GM19238 (cell line): ENCODE measurements around the gene ZMYND10.

ENCODE experiments used
- DNase-seq: peaks from one replicate; pipeline ENCODE4 v3.0.0; 2011; ENCODE audit warnings: low spot score; ENCODE audit not compliant: insufficient read length

Gene ZMYND10

DNA sequence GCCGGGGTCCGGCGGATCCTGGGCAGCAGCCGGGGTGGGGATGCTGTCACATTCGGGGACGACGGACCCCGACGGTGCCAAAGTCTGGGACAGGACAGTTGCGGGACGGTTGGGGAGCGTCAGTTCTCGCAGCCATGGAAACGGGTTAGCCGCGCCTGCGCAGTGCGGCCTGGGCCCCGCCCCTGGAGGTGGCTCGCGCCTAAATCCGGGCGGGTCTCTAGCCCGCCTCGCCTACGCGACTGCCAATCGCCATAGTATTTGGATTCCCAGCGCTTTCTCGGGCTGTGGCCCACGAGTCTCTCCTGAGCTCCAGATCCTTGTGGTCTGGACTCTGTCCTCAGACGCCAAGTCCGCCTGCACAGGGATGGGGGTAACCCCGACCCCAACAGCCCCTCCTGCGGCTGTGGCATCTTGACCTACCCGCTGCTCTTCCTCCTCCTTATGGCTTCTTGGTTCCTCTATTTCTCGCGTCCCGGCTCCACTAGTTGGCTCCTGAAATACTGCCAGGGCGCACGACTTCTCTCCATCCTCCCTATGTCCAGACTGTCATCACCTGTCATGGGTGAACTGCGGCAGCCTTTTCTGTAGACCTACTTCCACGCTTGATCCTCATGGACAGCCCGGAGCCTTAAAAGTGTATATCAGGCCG lies at the start of gene ZMYND10:
Gene ZMYND10 (minus strand): TSS at position 147 of the 649 bp plus-strand sequence. CDS start 153 bp downstream, outside the sequence.
- peak; percentile 72 for DNase-seq

DNA sequence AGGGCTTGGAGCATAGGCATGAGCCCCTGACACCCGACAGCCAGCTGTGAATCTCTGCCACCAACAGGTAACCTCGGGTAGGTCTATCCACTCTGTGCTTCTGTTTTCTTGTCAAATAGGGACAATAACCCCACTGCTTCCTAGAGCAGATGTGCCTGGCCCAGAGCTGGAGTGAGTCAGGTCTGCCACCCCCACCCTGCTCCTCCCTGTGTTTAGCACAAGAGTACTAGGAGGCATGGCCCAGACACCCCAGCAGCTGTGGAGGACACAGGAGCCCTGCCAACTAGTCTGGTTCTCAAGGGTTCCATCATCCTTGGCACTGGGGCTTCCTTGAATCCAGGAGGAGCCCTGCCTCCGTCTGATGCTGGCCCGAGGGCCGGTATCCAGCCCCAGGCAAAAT lies 47.5 kb upstream of the ZMYND10 start:
- DNase-seq, result no peak

DNA sequence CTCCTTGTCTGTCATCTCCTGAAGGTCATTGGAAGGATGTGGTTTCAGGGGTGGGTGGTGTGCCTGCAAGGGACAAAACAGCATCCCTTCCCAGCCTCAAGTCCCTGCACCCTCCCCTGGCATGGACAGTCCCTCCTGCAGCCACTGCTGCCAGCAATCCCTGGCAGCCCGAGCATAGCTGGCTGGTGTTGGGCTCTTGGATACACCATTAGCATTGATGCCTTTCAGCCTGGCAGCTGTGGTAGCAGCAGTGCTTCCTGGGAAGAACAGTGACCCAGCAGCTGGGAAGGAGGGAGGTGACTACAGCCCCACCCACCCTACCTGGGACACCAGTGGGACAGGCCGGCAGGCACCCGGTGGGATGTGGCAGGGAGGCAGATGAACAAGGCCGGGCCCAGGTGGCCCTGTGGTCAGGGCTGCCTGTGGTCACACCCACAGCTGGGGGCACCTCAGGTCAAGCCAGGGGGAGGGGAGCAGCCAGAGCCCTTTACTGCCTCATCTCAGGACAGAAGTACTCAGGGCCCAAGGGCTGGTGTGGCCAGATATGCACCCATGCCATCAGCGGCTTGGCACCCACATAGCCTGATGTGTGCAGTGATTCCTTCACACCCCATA lies 46.7 kb upstream of the ZMYND10 start:
- DNase-seq, result no peak

DNA sequence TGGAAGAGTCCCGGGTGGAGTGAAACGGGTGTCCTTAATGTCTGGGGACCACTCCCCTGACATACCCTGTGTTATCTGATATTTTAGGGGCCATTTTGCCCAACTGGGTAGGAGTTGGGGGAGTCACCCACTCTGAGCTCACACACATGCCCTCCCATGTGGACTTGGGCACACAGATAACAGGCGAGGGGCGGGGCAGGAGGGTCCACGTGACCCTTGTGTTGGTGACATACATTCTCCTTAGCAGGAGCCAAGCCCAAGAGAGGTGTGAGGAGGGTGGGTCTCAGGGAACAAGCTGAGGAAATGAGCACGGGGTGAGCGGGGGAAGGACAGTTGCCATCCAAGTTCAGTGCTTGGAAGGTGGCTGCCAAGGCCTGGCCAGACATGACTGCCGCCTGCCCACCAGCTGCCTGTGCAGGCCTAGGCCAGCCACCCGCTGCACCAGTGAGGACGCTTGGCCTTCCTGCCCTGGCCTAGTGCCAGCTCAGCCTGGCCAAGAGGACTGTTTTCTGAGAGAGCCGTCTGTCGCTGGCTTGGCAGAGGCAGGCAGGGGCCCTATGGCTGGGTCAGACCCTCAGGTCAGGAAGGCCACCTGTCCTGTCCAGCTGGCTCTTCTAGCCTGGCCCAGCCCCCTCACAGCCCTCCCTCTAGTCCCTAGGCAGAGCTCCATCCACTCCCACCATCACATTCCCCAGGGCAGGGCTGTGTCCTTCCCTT lies 45.1 kb upstream of the ZMYND10 start:
- no peak for DNase-seq

DNA sequence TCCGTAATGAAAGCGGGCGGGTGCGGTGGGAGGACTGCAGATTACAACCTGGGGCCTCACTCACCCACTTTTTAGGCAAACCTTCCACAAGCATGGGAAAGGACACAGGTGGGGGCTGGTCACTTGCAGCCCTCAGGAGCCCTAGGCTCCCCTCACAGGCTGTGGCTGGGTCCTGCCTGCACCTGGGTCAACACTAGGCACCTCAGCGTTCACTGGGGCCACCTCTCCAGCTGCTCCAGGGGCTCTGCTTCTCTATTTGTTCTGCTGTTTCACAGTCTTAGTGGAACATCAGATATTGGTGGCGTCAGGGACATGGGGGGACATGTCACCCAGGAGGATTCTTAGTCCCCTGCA lies 43.9 kb upstream of the ZMYND10 start:
- no peak for DNase-seq

DNA sequence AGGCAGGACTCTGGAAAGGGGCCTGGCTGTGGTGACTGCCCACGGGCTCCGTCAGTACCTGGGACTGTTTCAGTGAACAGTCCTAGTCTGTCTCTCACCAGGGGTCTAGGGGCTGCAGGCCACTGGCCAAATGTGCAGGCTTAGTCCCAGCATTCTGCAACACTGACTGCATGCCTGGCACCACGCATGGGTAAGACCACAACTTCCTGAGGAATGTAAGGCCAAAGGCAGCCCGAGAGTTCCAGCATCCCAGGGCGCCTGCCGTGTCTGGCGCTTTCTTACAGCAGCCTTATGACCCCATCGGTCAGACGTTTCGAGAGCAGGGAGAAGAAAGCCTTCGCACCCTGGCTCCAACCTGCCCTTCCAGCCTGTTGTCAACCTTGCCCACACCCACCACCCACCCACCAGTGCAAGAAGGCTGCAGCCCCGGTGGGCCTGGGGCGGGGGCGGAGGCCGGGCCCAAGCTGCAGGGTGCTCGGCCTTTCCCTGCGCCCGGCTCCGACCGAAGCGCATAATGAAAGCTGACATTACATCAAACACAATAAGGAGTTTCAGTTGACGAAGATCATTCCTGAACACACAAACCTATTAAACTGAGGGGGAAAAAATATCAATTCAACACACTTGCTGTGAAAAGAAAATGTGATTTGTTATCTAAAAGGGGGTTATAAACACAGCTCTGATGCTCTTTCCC lies 43.3 kb upstream of the ZMYND10 start:
- no peak for DNase-seq

DNA sequence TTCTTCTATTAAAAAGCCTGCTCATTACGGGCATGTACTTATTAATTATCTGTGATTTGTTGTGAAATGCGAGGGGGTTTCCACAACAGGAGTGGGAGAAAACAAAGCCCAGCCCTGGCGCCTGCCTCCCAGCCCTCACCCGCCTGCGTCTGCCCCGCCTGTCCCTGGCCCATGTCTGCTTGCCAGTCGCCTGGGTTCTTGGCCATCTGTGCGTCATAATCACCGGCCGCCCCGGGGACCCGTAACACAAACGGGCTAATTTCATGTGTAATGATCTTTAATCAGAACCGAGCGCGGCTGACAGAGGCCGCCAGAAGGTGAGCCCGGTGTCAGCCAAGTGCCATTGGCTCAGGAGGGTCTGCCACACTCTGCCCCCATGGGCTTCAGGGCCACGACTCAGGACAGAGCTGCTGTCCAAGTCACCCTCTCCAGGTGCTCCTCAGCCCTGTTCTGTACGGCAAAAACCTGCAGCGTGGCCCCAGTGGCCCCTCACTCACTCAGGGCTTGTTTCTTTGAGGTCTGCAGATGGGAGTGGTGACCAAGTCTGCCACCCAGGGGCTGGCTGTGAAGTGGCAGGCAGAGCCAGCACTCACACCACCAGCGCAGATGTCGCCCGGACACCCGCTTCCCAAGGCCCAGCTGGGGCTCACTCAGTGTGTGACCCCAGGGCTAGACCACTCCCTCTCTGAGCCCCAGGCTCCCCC lies 42.6 kb upstream of the ZMYND10 start:
- DNase-seq, result no peak

DNA sequence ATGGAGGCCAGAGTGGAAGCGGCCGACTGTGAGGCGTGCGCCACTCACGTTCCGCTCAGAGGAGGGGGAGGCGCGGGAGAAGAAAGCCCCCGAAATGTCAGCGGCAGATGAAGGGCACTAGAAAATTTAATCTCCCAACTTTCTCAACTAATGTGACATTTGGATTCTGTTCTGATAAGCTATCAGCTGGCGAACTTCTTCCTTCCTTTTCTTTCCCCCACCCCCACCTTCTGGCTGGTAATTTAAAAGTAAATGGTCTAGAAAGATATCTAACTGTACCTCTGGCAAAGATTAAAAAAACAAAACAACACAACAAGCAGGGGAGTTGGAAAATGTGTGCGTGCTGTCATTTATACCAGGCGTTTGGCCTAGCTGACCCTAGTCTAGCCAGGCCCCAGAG lies 40.2 kb upstream of the ZMYND10 start:
- no peak for DNase-seq

DNA sequence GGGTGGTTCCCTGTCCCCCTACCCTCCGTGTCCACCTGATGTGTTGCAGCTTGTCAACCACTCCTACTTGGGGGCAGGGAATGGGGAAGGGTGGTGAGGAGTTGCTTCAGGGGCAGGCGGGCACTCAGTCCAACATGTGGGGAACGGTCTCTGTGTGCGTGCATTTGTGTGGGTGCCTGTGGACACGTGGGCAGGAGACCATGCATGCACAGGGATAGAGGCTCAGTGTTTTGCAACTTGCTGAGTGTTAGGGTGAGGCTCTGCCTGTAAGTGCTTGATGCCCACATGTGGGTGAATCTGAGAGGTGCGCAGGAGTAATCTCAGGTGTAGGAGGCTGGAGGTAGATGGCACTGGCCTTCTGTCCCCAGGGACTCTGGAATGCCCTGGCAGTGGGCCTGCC lies 38.2 kb upstream of the ZMYND10 start:
- no peak for DNase-seq

DNA sequence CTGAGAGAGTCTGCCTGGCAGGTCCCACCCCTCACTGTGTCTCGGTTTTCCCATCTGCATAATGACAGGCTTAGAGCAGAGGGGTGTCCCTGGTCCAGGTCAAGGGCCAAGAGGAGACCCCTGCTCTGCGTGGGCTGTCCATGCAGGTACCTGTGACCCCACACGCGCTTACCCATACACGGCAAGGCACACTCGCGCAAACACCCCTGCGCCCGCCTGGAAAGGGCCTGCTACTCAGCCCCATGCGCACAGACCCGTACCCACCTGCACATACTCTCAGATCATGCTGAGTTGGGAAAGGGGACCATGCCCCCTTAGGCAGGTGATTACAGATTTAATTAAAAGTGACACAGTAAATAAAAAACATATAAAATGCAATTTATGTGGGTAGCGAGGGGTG lies 37.2 kb upstream of the ZMYND10 start:
- DNase-seq, result no peak

DNA sequence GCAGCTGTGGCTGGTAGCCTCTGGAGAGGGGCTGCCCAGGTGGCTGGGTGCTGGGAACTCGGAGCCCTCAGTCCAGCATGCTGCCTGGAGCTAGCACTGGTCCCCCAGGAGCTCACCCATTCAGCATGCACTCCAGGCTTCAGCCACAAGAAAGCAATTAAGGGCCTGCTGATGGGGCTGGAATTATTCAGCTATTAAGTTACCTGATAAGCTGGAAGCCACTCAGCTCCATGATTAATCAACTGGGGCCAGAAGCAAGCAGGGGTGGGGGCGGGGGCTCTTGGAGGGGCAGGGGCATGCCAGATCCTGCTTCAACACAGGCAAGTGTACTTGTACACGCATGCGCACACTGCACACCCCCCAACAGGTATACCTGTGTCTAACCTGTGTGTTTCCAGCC lies 35.9 kb upstream of the ZMYND10 start:
- no peak for DNase-seq

DNA sequence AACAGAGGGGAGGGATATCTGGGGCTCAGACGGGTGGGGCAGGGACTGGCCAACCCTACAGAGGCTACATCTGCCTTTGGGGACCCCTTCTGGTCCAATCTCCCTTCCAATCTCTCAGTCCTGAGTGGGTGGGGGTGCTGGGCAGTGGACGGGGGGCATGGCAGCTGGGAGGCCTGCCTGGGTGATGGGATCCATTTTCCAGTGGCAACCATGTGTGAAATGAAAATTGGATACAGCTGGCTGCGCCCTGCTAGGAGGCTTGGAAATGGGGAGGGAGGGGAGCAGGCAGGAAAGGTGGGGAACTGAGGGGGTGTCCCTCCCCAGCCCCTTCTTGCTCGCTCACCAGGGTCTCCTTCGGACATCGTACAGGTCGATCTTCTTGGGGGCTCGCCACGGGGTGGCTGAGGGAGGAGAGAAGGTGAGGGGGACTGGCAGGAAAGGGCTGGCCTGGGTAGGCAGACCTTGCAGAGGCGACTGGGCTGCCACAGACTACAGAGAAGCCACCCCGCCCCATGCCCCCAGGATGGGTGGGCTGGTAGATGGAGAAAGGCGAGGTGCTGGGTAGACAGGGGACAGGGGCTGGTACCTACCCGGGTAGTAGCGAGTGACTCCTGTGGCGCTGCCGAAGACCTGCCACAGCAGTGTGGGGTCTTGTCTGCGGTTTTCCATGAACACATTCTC lies 35.0 kb upstream of the ZMYND10 start:
- DNase-seq, result no peak

DNA sequence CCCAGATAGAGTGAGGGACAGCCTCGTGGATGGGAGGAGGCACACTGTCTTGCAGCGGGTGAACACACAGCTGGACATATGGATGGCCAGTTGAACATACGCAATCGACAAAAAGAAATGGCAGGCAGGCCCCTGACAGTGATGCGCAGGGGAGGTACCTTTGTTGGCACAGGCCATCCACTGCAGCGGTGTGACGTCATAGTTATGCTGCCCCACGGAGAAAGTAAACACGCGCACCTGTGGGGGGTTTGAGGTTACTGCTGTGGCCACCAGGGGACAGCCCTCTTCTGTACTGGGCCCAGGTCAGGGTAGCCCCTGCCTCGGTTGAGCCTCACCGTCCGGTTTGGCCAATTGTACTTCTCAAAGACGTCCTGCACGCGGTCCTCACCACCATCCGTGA lies 33.2 kb upstream of the ZMYND10 start:
- DNase-seq, result no peak

DNA sequence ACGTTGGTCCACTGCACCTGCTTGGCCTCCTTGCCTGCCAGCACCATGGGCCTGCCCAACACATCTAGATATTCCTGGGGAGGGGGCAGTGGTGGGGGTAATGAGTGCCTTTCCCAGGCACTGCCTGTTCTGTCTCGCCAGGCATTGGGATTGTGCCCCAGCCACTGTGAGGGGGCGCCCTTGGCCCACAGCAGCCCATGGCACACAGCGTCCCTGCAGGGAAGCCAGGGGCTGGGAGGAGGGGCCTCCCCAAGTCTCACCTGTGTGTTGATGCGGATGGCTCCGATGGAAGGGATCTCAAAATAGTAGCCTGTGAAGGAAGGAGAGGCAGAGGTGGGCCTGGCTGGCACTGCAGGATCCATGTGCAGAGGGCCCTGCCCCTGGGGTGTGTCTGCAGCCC lies 32.5 kb upstream of the ZMYND10 start:
- no peak for DNase-seq

DNA sequence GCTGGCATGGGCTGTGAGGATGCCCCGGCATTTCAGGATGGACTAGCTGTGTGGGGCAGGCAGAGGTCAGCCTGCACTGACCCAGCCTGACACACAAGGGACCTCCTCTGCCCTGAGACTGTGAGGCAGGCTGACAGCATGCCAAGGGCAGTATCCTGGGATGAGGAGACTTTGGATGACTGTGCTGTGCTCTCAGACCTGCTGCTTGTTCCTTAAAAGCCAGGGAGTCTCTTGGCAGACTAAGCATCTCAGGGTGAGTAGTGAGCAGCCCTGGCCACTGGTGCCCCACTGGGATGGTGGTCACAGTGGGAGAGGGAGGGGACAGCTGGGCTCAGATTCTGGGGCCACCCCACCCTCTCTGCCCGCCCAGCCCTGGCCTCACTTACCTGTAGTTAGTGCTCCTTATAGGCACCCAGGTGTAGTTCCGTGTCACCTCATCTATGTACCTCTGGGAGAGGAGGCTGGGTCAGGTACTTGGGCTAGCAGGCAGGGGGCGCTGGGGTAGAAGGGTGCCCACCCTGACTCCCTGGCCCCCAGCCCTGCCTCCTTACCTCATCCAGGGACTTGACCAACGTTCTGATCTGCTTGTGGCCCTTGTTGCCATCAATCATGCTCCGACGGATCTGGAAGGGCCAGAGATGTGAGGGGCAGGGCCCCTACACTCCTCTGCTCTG lies 29.9 kb upstream of the ZMYND10 start:
- no peak for DNase-seq

DNA sequence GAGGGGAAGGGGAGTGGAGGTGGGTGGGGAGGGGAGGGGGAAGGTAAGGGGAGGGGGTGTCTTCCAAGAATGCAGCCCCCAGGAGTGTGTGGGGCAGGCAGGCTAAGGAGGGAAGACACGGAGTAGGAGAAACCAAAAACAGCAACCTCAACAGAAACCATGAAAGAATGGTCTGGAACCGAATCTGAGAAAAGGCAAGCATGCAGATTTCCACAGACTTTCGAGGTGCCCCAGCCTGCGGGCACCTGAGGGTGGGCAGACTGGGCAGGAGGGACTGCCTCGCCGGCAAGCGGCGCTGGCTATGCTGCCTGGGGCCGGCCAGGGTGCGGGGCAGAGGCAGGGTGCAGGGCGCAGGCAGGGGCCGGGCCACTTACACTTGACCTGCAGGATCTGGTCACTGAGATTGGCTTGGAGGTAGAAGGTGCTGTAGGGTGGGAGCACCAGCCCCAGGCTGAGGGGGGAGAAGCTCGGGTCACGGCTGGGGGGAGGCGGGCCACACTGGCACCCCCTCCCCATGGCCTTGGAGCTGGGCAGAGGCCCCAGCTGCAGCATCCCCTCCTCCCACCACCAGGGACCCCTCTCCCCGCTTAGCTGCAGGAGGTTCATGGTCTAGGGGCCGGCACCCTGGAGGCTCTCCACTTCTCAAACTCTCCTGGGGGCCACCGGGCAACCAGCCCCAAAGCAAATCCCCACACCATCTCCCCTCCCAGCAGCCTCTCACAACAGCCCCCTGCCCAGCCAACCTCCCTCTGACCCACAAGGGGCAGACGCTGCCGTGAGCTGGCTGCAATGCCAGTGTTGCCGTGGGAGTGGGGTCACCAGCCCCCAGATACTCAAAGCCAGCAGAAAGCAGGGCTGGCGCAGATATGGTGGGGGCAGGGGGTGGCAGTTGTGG lies 29.1 kb upstream of the ZMYND10 start:
- DNase-seq, result no peak

DNA sequence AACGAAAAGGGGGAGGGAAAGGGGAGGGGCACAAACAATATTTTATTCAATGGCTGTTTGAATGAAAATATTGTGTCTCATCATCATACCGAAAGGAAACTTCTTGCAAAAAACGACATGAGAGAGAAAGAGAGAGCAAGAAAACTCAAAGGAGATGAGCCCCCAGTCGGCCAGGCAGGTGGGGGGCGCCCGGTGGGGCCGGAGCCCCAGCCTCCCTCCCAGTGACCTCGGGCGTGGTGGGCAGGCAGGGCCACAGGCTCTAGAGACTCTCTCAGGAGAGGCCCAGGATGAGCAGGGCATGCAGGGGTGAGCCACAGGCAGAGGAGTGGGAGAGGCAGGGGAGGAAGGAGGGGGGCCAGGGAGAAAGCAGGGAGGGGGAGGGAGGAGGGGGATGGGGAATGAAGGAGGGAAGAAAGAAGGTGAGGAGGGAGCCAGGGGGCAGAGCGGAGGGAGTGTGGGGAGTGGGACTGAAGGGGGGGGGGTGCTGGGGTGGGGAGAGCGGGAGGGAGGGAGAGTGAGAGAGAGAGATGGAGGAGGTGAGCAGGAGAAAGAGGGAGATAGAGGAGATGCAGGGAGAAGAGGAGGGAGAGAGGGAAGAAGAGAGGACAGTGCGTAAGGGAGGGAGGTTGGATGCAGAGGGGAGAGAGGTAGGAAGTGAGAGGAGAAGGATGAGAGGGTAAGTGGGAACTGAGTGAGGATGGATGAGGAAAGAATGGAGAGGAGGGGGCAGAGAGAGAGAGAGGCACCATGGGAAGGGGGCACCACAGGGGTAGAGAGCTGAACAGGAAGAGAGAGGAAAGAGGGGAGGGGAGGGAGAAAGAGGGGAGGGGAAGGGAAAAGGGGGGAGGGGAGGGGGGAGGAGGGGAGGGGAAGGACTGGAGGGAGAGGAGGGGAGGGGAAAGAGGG lies 27.9 kb upstream of the ZMYND10 start:
- no peak for DNase-seq

DNA sequence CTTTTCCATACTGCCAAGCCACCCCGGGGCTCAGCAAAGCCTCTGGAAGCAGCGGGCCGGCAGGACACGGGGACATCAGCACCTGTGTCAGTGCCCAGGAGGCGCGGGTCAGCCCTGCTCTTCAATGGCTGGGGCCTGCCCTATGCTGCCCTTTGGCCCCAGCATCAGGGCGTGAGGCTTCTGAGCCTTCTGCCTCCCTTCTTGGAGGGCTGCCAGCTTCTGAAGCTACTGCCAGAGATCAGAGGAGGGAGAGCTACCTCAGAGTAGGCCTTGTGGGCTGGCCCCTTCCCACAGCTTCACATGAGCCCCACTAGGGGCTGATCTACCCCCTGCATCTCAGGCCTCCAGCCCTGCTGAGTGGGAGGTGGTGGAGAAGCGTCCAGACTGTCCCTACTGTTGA lies 26.8 kb upstream of the ZMYND10 start:
- no peak for DNase-seq
